WTC11 (cell line): ENCODE measurements around the gene AKAP13.

Experiments used
- CREB1 ChIP-seq: sonication (generic); formaldehyde crosslinking; IDR thresholded peaks from 2 replicates; pipeline ENCODE4 v1.8.0; 2023; ENCODE audit warnings: mild to moderate bottlenecking, missing genetic modification reagents
- JUN ChIP-seq: sonication (generic); formaldehyde crosslinking; IDR thresholded peaks from 2 replicates; pipeline ENCODE4 v1.8.0; 2023; ENCODE audit warnings: mild to moderate bottlenecking, missing genetic modification reagents
- MXD4 ChIP-seq: fragments of 250-450 bp; sonication (Bioruptor Pico); IDR thresholded peaks from 2 replicates; pipeline ENCODE4 v1.8.0; 2021; ENCODE audit warnings: mild to moderate bottlenecking, moderate library complexity, borderline replicate concordance
- ZNF219 ChIP-seq: sonication (generic); formaldehyde crosslinking; IDR thresholded peaks from 2 replicates; pipeline ENCODE4 v1.8.0; 2023; ENCODE audit warnings: missing genetic modification reagents, mild to moderate bottlenecking, borderline replicate concordance
- ZNF396 ChIP-seq: fragments of 250-450 bp; sonication (Bioruptor Pico); IDR thresholded peaks from 2 replicates; pipeline ENCODE4 v1.8.0; 2021; ENCODE audit warnings: mild to moderate bottlenecking, moderate library complexity, borderline replicate concordance
- TF ChIP-seq, protein P1 (sequence below): fragments of 200-600 bp; IDR thresholded peaks from 2 replicates; pipeline ENCODE4 v1.8.0; 2022; ENCODE audit warnings: antibody characterized with exemption
- TF ChIP-seq, protein P2 (sequence below): sonication (generic); formaldehyde crosslinking; IDR thresholded peaks from 2 replicates; pipeline ENCODE4 v1.8.0; 2022; ENCODE audit warnings: mild to moderate bottlenecking, missing genetic modification reagents
- TF ChIP-seq, protein P3 (sequence below): sonication (generic); formaldehyde crosslinking; IDR thresholded peaks from 2 replicates; pipeline ENCODE4 v1.8.1; 2022; ENCODE audit warnings: low read depth, missing genetic modification reagents, borderline replicate concordance
- TF ChIP-seq, protein P4 (sequence below): sonication (generic); formaldehyde crosslinking; IDR thresholded peaks from 2 replicates; pipeline ENCODE4 v1.8.1; 2023; ENCODE audit warnings: mild to moderate bottlenecking, missing genetic modification reagents
- TF ChIP-seq, protein P5 (sequence below): sonication (generic); formaldehyde crosslinking; IDR thresholded peaks from 2 replicates; pipeline ENCODE4 v1.8.1; 2023; ENCODE audit warnings: mild to moderate bottlenecking, missing genetic modification reagents, moderate library complexity
- TF ChIP-seq, protein P6 (sequence below): sonication (generic); formaldehyde crosslinking; IDR thresholded peaks from 2 replicates; pipeline ENCODE4 v1.8.0; 2023; ENCODE audit warnings: missing genetic modification reagents, mild to moderate bottlenecking, borderline replicate concordance

DNA sequence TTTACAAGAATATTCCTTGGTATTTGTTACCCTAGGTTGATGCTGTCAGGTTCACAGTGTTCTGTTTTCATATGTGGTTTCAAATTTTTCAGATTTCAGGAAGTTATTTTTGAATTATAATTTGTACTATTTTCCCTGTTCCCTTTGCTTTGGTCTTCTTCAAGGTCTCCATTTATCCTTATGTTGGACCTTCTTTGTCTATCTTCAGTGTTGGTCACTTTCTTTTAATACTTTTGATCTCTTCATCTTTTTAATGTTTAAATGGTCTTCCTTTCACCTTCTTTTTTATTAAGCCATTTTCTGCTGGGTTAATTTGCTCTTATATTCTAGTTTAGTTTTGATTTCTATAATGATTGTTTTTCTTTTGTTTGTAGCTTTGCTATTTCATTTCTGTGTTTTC, 353.0 kb downstream of the AKAP13 start:
- TF ChIP-seq, protein P1, sequence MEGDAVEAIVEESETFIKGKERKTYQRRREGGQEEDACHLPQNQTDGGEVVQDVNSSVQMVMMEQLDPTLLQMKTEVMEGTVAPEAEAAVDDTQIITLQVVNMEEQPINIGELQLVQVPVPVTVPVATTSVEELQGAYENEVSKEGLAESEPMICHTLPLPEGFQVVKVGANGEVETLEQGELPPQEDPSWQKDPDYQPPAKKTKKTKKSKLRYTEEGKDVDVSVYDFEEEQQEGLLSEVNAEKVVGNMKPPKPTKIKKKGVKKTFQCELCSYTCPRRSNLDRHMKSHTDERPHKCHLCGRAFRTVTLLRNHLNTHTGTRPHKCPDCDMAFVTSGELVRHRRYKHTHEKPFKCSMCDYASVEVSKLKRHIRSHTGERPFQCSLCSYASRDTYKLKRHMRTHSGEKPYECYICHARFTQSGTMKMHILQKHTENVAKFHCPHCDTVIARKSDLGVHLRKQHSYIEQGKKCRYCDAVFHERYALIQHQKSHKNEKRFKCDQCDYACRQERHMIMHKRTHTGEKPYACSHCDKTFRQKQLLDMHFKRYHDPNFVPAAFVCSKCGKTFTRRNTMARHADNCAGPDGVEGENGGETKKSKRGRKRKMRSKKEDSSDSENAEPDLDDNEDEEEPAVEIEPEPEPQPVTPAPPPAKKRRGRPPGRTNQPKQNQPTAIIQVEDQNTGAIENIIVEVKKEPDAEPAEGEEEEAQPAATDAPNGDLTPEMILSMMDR: no peak
- TF ChIP-seq, protein P2, sequence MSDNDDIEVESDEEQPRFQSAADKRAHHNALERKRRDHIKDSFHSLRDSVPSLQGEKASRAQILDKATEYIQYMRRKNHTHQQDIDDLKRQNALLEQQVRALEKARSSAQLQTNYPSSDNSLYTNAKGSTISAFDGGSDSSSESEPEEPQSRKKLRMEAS (CRISPR knock-in tag): no peak
- TF ChIP-seq CREB1 (no peak), ZNF219 (CRISPR knock-in tag) (no peak), MXD4 (CRISPR knock-in tag) (no peak), JUN (no peak), ZNF396 (CRISPR knock-in tag) (no peak)
- TF ChIP-seq, protein P3, sequence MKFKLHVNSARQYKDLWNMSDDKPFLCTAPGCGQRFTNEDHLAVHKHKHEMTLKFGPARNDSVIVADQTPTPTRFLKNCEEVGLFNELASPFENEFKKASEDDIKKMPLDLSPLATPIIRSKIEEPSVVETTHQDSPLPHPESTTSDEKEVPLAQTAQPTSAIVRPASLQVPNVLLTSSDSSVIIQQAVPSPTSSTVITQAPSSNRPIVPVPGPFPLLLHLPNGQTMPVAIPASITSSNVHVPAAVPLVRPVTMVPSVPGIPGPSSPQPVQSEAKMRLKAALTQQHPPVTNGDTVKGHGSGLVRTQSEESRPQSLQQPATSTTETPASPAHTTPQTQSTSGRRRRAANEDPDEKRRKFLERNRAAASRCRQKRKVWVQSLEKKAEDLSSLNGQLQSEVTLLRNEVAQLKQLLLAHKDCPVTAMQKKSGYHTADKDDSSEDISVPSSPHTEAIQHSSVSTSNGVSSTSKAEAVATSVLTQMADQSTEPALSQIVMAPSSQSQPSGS (CRISPR knock-in tag): no peak
- TF ChIP-seq, protein P4, sequence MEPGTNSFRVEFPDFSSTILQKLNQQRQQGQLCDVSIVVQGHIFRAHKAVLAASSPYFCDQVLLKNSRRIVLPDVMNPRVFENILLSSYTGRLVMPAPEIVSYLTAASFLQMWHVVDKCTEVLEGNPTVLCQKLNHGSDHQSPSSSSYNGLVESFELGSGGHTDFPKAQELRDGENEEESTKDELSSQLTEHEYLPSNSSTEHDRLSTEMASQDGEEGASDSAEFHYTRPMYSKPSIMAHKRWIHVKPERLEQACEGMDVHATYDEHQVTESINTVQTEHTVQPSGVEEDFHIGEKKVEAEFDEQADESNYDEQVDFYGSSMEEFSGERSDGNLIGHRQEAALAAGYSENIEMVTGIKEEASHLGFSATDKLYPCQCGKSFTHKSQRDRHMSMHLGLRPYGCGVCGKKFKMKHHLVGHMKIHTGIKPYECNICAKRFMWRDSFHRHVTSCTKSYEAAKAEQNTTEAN: no peak
- TF ChIP-seq, protein P5, sequence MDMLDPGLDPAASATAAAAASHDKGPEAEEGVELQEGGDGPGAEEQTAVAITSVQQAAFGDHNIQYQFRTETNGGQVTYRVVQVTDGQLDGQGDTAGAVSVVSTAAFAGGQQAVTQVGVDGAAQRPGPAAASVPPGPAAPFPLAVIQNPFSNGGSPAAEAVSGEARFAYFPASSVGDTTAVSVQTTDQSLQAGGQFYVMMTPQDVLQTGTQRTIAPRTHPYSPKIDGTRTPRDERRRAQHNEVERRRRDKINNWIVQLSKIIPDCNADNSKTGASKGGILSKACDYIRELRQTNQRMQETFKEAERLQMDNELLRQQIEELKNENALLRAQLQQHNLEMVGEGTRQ (CRISPR knock-in tag): no peak
- TF ChIP-seq, protein P6, sequence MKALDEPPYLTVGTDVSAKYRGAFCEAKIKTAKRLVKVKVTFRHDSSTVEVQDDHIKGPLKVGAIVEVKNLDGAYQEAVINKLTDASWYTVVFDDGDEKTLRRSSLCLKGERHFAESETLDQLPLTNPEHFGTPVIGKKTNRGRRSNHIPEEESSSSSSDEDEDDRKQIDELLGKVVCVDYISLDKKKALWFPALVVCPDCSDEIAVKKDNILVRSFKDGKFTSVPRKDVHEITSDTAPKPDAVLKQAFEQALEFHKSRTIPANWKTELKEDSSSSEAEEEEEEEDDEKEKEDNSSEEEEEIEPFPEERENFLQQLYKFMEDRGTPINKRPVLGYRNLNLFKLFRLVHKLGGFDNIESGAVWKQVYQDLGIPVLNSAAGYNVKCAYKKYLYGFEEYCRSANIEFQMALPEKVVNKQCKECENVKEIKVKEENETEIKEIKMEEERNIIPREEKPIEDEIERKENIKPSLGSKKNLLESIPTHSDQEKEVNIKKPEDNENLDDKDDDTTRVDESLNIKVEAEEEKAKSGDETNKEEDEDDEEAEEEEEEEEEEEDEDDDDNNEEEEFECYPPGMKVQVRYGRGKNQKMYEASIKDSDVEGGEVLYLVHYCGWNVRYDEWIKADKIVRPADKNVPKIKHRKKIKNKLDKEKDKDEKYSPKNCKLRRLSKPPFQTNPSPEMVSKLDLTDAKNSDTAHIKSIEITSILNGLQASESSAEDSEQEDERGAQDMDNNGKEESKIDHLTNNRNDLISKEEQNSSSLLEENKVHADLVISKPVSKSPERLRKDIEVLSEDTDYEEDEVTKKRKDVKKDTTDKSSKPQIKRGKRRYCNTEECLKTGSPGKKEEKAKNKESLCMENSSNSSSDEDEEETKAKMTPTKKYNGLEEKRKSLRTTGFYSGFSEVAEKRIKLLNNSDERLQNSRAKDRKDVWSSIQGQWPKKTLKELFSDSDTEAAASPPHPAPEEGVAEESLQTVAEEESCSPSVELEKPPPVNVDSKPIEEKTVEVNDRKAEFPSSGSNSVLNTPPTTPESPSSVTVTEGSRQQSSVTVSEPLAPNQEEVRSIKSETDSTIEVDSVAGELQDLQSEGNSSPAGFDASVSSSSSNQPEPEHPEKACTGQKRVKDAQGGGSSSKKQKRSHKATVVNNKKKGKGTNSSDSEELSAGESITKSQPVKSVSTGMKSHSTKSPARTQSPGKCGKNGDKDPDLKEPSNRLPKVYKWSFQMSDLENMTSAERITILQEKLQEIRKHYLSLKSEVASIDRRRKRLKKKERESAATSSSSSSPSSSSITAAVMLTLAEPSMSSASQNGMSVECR (CRISPR knock-in tag): no peak
